ENCODE results near the gene TAS2R14. TPM values are rescaled to one million over a fixed set of nuclear protein-coding genes. Genes with fewer than 3 reads are reported as not detected.

The TAS2R14 gene
- total and polyA plus RNA-seq, 8 donors, result 1.2 to 5.0 (median 4.7) TPM

DNA sequence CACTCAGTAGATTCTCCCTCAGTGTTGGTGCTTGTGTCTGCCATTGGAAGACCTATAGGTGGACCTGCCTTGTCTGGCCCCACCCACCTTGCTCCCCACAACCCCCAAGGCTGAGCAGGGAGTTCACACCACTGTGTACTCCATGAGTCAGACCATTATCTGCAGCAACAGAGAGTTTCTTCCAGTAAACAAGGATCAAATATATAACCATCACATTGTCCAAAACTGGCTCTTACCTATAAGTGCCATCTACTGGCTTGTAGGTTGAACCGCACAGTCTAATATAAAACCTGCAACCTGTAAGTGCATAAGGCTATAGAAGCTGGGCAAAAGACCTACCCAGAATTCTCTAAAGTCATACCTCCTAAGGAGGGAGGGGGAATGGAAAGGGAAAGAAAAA, 37.6 kb downstream of the TAS2R14 start:
- no peaks in the 10 kb centered on the region for H3K4me1 ChIP-seq
- H3K4me3 ChIP-seq, result no peak overlapping the region
- H3K27ac ChIP-seq, result no peak overlapping the region
- TF ChIP-seq, protein P1, sequence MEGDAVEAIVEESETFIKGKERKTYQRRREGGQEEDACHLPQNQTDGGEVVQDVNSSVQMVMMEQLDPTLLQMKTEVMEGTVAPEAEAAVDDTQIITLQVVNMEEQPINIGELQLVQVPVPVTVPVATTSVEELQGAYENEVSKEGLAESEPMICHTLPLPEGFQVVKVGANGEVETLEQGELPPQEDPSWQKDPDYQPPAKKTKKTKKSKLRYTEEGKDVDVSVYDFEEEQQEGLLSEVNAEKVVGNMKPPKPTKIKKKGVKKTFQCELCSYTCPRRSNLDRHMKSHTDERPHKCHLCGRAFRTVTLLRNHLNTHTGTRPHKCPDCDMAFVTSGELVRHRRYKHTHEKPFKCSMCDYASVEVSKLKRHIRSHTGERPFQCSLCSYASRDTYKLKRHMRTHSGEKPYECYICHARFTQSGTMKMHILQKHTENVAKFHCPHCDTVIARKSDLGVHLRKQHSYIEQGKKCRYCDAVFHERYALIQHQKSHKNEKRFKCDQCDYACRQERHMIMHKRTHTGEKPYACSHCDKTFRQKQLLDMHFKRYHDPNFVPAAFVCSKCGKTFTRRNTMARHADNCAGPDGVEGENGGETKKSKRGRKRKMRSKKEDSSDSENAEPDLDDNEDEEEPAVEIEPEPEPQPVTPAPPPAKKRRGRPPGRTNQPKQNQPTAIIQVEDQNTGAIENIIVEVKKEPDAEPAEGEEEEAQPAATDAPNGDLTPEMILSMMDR (IDR thresholded peaks at IDR 0.05), result no peak
- peaks cover 6 to 41% of the 10 kb centered on the region in 2 donors for H3K9me3 ChIP-seq
- no peaks in the 10 kb centered on the region for H3K36me3 ChIP-seq
- H3K27me3 ChIP-seq, result no peaks in the 10 kb centered on the region
- no peak for DNase-seq
- intact Hi-C loops (cut with DNase I), result no loop called here
- ATAC-seq, result peak; percentile 49

DNA sequence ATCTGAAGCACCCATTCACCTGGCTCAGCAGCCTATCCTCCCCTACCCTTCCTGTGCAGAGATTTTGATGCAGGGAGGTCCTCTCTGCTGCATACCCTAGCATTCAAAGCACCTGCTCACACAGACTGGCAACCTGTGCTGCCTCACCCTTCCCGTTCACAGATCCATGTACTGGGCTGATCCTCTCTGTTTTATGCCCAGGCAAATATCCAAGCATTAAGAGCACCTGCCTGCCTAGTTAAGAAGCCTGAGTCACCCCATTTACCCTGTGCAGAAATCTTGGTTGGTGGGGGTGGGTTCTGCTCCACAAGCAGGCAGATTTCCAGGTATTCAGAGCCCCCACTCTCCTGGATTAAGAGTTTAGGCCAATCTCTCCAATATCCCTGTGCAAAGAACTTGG, 38.1 kb downstream of the TAS2R14 start:
- ATAC-seq (peak; percentile 66), DNase-seq (no peak)
- TF ChIP-seq, protein P1 (IDR thresholded peaks at IDR 0.05), result no peak
- peaks cover 6 to 41% of the 10 kb centered on the region in 2 donors for H3K9me3 ChIP-seq
- no peaks in the 10 kb centered on the region for H3K4me1 ChIP-seq
- H3K27ac ChIP-seq, result no peak overlapping the region
- intact Hi-C loops (cut with DNase I), result no loop called here
- no peaks in the 10 kb centered on the region for H3K27me3 ChIP-seq
- H3K4me3 ChIP-seq, result no peak overlapping the region
- H3K36me3 ChIP-seq, result no peaks in the 10 kb centered on the region

DNA sequence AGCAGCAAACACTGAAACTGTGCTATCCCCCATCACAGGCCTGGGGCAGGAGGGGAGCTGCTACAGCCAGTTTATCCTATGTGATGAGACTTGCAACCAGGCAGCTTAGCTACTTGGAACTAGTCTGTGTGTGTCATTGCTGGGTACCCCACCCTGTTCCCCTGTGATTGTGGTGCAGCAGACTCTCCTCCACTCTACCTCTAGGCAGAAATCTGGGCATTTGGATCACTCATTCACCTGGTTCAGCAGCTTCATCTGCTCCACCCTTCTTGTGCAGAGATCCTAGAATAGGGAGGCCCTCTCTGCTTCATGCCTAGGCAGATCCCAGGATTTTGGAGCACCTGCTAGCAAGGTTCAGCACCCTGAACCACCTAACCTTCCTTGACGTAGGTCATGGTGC, 38.5 kb downstream of the TAS2R14 start:
- ATAC-seq (no peak), DNase-seq (no peak)
- Histone ChIP-seq H3K27ac (no peak overlapping the region), H3K27me3 (no peaks in the 10 kb centered on the region), H3K4me3 (no peak overlapping the region), H3K36me3 (no peaks in the 10 kb centered on the region), H3K9me3 (peaks cover 6 to 39% of the 10 kb centered on the region in 2 donors), H3K4me1 (no peaks in the 10 kb centered on the region)
- TF ChIP-seq, protein P1 (IDR thresholded peaks at IDR 0.05), result no peak
- intact Hi-C loops (cut with DNase I), result no loop called here

DNA sequence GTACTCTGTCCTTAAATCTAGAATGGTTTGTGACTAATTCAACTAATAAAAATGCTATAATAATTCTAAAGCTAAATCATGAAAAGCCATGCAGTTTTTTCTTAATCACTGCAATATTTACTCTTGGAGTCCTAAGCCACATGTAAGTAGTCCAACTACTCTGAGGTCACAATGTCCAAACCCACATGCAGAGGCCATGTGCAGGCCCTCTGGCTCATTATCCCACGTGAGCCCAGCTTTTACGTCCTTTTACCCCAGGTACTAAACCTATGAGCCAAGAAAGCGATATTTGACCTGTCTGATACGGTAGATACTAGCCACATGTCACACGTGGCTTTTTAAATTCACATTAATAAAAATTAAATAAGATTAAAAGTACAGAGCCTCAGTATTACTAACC, 42.2 kb downstream of the TAS2R14 start:
- H3K27me3 ChIP-seq, result no peaks in the 10 kb centered on the region
- DNase-seq (no peak), ATAC-seq (no peak)
- TF ChIP-seq, protein P1 (IDR thresholded peaks at IDR 0.05), result no peak
- H3K4me3 ChIP-seq, result no peak overlapping the region
- H3K4me1 ChIP-seq, result no peaks in the 10 kb centered on the region
- no peak overlapping the region for H3K27ac ChIP-seq
- intact Hi-C loops (cut with DNase I), result no loop called here
- H3K9me3 ChIP-seq, result peaks cover 0 to 3% of the 10 kb centered on the region in 2 donors
- no peaks in the 10 kb centered on the region for H3K36me3 ChIP-seq

DNA sequence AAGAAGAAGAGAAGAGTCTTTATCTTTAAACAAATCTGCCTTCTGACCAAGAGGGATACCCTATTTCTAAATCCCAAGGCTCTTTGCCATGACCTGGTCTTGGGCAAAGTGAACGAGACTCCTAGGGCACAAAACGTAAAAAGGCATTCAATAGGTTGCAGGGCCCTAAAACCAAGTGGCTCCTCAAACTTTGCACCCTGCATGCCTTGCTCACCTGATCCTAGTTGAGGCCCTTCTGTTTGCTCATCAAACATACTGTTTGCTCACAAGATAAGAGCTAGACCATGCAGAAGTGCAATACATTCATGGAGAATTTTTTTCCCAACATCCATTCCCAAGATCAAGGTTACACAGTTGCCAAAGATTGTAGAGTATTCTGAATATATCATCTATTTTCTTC, 47.1 kb downstream of the TAS2R14 start:
- DNase-seq (no peak), ATAC-seq (no peak)
- Histone ChIP-seq H3K4me3 (no peak overlapping the region), H3K27ac (no peak overlapping the region), H3K4me1 (no peaks in the 10 kb centered on the region), H3K9me3 (no peaks in the 10 kb centered on the region), H3K36me3 (no peaks in the 10 kb centered on the region), H3K27me3 (no peaks in the 10 kb centered on the region)
- intact Hi-C loops (cut with DNase I), result no loop called here
- TF ChIP-seq, protein P1 (IDR thresholded peaks at IDR 0.05), result no peak
